Activated T-cell treated with anti-CD3 and anti-CD28 coated beads, Interleukin-2, amount 50 U/mL, for 4 hours (primary cell): ENCODE measurements around the gene RHEB. TPM values are rescaled to one million over a fixed set of nuclear protein-coding genes. Genes with fewer than 3 reads are reported as not detected.

Experiments
- ATAC-seq, 2 donors: fragments of 200-7000 bp; cut with Tn5 transposase; one replicate each; pipeline ENCODE4 v1.10.0; 2021
- DNase-seq: peaks from one replicate; pipeline ENCODE4 v3.0.0-alpha.2; 2020
- H3K27me3 Mint-ChIP-seq: one replicate; pipeline ENCODE4 v1.8.0; 2021; ENCODE audit warnings: low read depth, mixed read lengths
- H3K36me3 Mint-ChIP-seq: one replicate; pipeline ENCODE4 v1.8.0; 2022; ENCODE audit warnings: mixed read lengths; ENCODE audit not compliant: insufficient read depth
- H3K4me1 Mint-ChIP-seq: one replicate; pipeline ENCODE4 v1.8.0; 2021; ENCODE audit warnings: low read depth, mixed read lengths
- H3K4me3 Mint-ChIP-seq: one replicate; pipeline ENCODE4 v1.8.0; 2021; ENCODE audit warnings: mild to moderate bottlenecking, moderate library complexity, mixed read lengths
- H3K9me3 Mint-ChIP-seq: one replicate; pipeline ENCODE4 v1.8.0; 2021; ENCODE audit warnings: mixed read lengths
- total RNA-seq, 3 donors: library from RNA; stranded (reverse); gene quantifications; one replicate each; pipeline ENCODE4 v1.2.1, GENCODE V29; 2021

RHEB gene
- total RNA-seq, 3 donors from 2014 or later: 54.9 to 57.4 (median 55.6) TPM

DNA sequence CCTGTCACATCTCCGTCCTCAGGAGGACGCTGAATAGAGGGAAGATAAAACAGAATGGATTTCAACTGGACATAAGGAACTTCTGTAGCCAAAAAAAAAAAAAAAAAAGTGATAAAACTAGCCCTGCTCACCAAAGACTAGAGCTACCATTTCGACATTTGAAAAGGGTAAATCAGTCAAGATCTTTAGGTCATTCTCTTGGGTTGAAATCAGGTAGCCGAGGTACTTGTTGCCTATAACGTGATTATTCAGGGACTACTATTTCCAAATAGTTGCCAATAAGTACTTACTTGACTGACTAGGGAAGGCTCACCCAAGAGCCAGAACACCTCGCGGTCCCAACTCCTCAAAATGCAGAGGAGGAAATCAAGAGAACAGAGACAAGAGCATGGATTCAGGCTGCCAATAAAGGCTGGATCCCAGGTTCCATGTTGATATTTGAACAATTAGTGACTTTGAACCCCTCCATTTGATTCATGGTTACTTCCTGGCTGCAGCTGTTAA is 2.0 kb downstream of the RHEB start:
- Mint-ChIP-seq H3K4me3 (peak overlapping the region; percentile 90), H3K27me3 (no peaks in the 10 kb centered on the region), H3K9me3 (no peaks in the 10 kb centered on the region), H3K4me1 (peaks cover 57% of the 10 kb centered on the region), H3K36me3 (peaks cover 15% of the 10 kb centered on the region)
- no peak for DNase-seq
- ATAC-seq: no peak

DNA sequence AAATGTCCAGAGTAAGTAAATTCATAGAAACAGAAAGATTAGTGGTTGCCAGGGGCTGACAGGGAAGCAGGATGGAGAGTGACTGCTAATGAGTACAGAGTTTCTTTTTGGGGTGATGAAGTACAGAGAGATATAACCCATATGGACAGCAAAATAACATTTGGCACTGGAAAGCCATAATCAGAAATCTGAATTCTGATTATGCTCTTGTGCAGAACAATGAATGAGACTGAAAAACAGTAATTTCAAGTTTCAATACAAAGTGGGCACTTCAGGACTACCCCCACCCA is 4.5 kb downstream of the RHEB start:
- ATAC-seq (no peak), DNase-seq (no peak)
- Mint-ChIP-seq H3K4me1 (peaks cover 71% of the 10 kb centered on the region), H3K9me3 (no peaks in the 10 kb centered on the region), H3K4me3 (peak overlapping the region; percentile 12), H3K27me3 (no peaks in the 10 kb centered on the region), H3K36me3 (peaks cover 15% of the 10 kb centered on the region)

DNA sequence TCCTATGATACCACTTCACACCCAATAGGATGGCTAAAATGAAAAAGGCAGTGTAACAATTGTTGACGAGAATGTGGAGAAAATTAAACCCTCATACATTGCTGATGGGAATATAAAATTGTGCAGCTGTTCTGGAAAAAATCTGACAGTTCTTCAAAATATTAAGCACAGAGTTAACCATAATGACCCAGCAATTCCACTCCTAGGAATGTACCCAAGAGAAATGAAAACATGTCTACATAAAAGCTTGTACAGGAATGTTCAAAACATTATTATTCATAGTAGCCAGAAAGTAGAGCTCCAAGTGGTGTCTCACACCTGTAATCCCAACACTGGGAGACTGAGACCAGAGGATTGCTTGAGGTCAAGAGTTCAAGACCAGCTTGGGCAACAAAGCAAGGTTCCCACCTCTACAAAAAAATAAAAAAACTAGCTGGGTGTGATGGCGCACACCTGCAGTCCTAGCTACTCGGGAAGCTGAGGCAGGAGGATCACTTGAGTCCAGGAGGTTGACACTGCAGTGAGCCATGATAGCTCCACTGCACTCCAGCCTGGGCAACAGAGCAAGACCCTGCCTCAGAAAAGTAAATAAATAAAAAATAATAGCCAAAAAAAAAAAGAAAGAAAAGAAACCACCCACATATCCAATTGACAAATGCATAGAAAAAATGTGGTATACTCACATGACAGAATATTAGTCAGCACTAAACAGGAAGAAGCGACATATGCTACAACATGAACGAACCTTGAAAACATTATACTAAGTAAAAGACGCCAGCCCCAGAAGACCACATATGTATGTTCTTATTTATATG is 5.0 kb downstream of the RHEB start:
- no peak for ATAC-seq
- Mint-ChIP-seq H3K9me3 (no peaks in the 10 kb centered on the region), H3K36me3 (peaks cover 15% of the 10 kb centered on the region), H3K4me1 (peaks cover 75% of the 10 kb centered on the region), H3K4me3 (peak overlapping the region; percentile 12), H3K27me3 (no peaks in the 10 kb centered on the region)
- no peak for DNase-seq

DNA sequence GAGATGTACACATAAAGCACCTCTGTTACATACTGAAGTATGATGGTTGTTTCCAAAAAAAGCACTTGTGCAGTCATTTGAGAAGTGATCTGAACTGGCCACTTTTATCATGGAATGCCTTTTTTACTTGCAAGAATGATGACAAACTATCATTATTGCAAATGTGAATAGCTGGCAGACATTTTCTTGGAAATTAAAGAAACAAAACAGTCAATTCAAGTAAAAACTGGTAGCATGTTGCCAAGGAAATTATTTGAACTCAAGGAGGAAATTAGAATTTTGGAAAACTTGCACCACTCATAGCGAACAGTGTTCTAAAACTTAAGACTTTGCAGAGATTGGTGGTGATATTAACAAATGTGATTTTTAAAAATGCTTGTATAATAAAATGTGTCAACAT is 6.6 kb downstream of the RHEB start:
- no peaks in the 10 kb centered on the region for H3K9me3 Mint-ChIP-seq
- H3K4me1 Mint-ChIP-seq: peaks cover 84% of the 10 kb centered on the region
- H3K27me3 Mint-ChIP-seq: no peaks in the 10 kb centered on the region
- ATAC-seq (no peak), DNase-seq (no peak)
- no peak overlapping the region for H3K4me3 Mint-ChIP-seq
- H3K36me3 Mint-ChIP-seq: peaks cover 15% of the 10 kb centered on the region

DNA sequence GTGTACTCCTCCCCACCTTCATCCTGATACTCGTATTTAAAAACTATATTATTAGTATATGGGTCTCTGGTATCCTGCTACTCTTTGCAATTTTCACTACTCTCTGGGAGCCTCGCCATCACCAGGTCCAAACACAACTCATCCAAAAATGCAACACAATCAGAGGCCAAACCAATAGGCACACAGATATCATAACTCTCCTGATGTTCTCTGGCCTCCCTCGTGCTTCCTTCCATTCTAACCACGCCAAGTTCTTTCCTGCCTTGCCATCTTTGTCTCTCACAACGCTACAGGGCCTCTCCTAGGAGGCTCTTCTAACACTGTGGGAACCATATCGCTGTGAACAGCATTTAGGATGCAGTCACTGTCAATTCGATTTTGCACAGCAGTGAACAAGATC is 7.3 kb downstream of the RHEB start:
- H3K4me1 Mint-ChIP-seq: peaks cover 82% of the 10 kb centered on the region
- DNase-seq: no peak
- H3K9me3 Mint-ChIP-seq: no peaks in the 10 kb centered on the region
- no peaks in the 10 kb centered on the region for H3K27me3 Mint-ChIP-seq
- no peak overlapping the region for H3K4me3 Mint-ChIP-seq
- no peak for ATAC-seq
- H3K36me3 Mint-ChIP-seq: peaks cover 13% of the 10 kb centered on the region

DNA sequence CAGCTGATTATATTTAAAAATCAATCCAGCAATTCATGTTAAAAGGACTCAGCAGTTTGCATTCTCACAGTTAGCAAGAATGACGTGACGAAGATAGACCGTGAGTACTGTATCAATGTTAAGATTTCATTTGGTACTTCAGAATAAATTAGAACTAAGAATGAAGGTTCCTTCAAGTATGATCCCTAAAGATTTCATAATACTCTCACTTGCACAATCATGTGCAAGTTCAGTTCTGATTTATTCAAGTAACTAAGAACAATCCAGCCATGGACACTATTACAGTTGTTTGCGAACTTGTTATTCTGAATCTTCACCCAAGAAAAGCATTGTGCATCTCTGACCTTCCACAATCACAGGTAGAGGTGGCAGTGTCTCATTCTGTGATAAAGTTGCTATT is 7.7 kb downstream of the RHEB start:
- no peaks in the 10 kb centered on the region for H3K27me3 Mint-ChIP-seq
- ATAC-seq (no peak), DNase-seq (no peak)
- peaks cover 12% of the 10 kb centered on the region for H3K36me3 Mint-ChIP-seq
- H3K4me1 Mint-ChIP-seq: peaks cover 82% of the 10 kb centered on the region
- H3K9me3 Mint-ChIP-seq: no peaks in the 10 kb centered on the region
- no peak overlapping the region for H3K4me3 Mint-ChIP-seq

DNA sequence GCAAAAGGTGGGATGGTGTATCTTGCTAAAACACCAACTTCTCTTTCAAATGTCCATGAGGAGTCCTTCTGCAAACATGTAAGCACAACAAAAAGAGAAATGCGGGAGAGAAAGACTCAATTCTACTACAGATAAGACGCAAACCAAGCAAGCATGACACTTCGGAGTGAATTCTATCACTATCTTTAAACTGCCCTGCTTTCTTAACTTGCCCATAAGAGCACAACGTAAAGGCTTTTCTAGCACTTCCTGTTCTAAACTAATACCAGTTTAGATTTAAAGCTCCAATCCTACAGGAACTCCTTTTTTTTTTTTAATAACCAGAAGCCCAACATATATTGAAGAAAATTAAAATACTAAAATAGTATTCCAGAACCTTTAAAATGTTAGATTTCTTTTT is 8.4 kb downstream of the RHEB start:
- H3K27me3 Mint-ChIP-seq: no peaks in the 10 kb centered on the region
- no peak for ATAC-seq
- H3K9me3 Mint-ChIP-seq: no peaks in the 10 kb centered on the region
- H3K4me3 Mint-ChIP-seq: no peak overlapping the region
- peaks cover 81% of the 10 kb centered on the region for H3K4me1 Mint-ChIP-seq
- peaks cover 12% of the 10 kb centered on the region for H3K36me3 Mint-ChIP-seq
- DNase-seq: no peak

DNA sequence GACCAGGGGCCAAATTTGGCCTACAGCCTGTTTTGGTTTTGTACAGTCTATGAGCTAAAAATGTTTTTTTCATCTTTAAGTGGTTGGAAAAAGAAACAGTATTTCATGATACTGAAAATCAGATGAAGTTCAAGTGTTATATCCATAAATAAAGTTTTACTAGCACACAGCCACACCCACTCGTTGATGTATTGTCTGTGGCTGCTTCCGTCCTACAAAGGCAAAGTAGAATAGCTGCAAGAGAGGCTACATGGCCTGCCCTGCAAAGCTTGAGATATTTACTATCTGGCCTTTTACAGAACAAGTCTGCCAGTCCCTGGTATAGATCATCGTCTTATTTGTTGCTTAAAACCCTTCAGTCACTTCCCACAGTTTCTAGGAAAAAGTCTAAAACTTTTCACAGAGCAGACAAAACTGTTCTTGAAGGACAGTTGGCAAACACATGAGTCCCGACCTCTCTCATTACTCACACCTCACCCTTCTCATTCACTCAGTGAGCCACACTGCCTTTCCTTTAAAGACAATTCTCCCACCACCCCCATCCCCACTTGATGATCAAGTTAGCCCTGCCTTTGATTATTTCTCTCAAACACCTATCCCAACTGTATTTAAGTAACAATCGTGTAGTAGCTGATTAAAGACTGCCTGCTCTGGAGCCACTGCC is 9.9 kb downstream of the RHEB start:
- Mint-ChIP-seq H3K9me3 (no peaks in the 10 kb centered on the region), H3K4me3 (peak overlapping the region; percentile 23), H3K4me1 (peaks cover 77% of the 10 kb centered on the region), H3K27me3 (no peaks in the 10 kb centered on the region), H3K36me3 (peaks cover 12% of the 10 kb centered on the region)
- DNase-seq (no peak), ATAC-seq (peak in 1 of 2 donors; percentile 15)

DNA sequence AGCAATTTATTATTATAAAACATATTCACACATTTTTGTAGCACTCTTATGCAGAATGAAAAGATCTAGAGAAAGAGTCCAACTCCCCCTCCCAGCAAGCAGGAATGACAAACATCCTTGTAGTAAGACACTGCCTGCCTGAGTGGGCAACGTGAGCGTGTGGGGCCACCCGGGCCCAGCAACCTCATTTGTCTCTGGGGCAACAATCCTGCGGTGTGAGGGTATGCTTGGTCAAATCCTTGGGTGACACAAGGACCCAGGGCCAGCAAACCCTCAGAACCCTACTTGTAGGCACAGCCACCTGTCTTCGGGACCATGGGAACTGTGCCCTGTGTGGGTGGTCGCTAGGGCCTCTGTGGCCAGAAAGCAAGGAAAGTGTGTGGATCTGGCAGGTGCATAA is 10.7 kb downstream of the RHEB start:
- Mint-ChIP-seq H3K4me1 (peaks cover 70% of the 10 kb centered on the region), H3K36me3 (peaks cover 8% of the 10 kb centered on the region), H3K4me3 (no peak overlapping the region), H3K27me3 (no peaks in the 10 kb centered on the region), H3K9me3 (no peaks in the 10 kb centered on the region)
- ATAC-seq (no peak), DNase-seq (no peak)

DNA sequence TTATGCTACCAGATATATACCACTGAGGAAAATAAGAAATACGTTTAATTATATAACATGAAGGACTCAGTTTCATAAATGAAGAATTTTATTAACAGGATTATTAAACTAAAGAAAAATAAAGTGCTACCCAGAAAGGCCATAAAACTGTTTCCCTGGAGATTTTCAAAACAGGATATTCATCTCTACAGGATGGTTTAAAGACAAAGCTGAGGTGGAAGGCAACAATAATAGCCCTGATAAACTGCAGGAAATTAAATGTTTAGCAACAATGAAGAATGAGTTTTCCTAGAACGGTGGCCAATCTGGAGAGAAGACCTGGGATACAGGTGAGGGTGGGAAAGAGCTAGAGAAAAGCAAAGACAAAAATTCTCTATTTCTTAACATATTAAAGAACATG is 11.9 kb downstream of the RHEB start:
- ATAC-seq (no peak), DNase-seq (no peak)
- Mint-ChIP-seq H3K27me3 (no peaks in the 10 kb centered on the region), H3K9me3 (no peaks in the 10 kb centered on the region), H3K4me3 (no peak overlapping the region), H3K36me3 (no peaks in the 10 kb centered on the region), H3K4me1 (peaks cover 63% of the 10 kb centered on the region)

DNA sequence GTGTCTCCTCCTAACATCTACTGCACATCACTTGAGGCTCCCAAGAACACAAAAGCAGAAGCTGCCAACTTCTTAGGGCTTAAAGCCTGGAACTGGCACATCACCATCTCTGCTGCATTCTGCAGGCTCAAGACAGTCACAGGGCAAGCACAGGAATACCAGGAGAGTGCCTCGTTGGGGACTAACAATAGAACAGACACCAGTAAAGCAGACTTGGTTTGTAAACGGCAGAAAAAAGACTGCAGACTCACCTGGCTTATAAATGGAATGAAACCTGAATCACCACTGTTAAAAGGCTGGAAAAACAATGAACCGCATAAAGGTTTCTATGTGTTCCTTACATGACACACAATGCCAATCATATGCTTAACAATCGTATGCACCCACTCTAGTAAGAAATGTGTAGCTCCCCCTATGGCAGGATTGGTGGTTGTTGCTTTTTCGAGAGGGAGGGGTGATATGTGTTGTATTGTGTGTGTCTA is 12.8 kb downstream of the RHEB start:
- Mint-ChIP-seq H3K27me3 (no peaks in the 10 kb centered on the region), H3K36me3 (peaks cover 2% of the 10 kb centered on the region), H3K9me3 (no peaks in the 10 kb centered on the region), H3K4me3 (no peak overlapping the region), H3K4me1 (peaks cover 57% of the 10 kb centered on the region)
- ATAC-seq (no peak), DNase-seq (no peak)

DNA sequence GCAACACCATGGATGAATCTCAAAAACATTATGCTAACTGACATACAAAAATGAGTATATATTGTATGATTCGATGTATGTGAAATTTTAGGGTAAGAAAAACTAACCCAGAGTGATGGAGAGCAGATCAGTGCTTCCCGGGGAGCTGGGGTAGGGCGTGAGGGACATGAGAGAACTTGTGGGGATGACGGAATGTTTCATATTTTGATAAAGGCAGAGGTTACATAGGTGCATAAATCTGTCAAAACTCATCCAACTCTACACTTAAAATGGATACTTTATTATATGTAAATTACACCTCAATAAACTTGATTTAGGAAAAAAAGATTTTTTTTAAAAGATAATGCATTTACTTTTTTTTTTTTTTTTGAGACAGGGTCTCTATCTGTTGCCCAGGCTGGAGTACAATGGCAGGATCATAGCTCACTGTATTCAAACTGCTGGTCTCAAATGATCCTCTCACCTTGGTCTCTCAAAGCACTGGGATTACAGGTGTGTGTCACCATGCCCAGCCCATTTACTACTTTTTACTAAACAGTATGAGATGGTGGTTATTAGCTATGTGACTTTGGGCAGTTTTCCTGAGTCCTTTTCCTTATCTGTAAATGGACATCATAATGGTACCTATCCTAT is 13.7 kb downstream of the RHEB start:
- peaks cover 57% of the 10 kb centered on the region for H3K4me1 Mint-ChIP-seq
- no peak for DNase-seq

DNA sequence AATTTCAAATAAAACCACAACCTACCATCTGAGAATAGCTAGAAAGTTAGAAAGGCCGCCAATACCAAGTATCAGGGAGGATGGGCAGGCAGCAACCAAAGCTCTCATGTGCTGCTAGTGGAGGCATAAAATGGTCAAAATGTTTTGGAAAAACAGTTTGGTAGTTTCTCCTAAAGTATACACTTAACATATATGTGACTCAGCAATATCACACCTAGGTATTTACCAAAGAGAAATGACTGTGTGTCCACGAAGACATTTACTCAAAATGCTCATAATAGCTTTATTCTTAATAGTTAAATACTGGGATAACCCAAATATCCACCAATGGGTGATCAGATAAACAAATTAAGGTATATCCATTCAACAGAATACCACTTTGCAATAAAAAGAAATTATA is 14.3 kb downstream of the RHEB start:
- ATAC-seq (peak in 1 of 2 donors; percentile 51), DNase-seq (no peak)
- H3K36me3 Mint-ChIP-seq: peaks cover 8% of the 10 kb centered on the region
- no peaks in the 10 kb centered on the region for H3K9me3 Mint-ChIP-seq
- H3K4me1 Mint-ChIP-seq: peaks cover 59% of the 10 kb centered on the region
- H3K27me3 Mint-ChIP-seq: no peaks in the 10 kb centered on the region
- H3K4me3 Mint-ChIP-seq: no peak overlapping the region

More for the DNA sequence above, 13.7 kb downstream of the RHEB start:
- no peaks in the 10 kb centered on the region for H3K27me3 Mint-ChIP-seq
- no peak for ATAC-seq
- H3K4me3 Mint-ChIP-seq: no peak overlapping the region
- no peaks in the 10 kb centered on the region for H3K9me3 Mint-ChIP-seq
- peaks cover 7% of the 10 kb centered on the region for H3K36me3 Mint-ChIP-seq

DNA sequence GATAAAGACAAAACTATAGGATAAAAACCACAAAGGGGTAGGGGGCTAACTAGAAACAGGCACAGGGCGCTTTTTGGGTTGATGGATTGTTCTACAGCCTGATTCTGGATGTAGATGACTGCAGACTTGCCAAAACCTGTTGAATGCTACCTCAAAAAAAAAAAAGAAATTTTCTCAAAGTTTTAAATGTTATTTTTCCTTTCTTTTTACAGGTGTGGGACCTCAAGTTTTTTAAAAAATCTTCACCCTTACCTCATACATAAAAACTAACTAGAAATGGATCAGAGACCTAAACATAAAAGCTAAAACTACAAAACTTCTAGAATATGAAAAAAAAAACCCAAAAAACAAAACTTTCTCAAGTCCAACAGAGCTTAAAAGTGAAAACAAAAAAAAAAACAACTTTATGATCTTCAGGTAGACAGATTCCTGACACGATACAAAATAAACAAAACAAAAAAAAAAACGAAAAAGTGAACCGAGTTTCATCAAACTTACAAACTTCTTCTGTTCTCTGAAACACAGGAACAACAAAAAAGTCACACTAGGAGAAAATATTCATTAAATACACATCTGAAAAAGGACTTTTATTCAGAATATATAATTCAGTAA is 14.9 kb downstream of the RHEB start:
- ATAC-seq (no peak), DNase-seq (no peak)
- peaks cover 10% of the 10 kb centered on the region for H3K36me3 Mint-ChIP-seq
- H3K27me3 Mint-ChIP-seq: no peaks in the 10 kb centered on the region
- peaks cover 57% of the 10 kb centered on the region for H3K4me1 Mint-ChIP-seq
- no peak overlapping the region for H3K4me3 Mint-ChIP-seq
- no peaks in the 10 kb centered on the region for H3K9me3 Mint-ChIP-seq
